HCT116 (cell line): ENCODE measurements around the gene PRORP. TPM values are rescaled to one million over a fixed set of nuclear protein-coding genes. Genes with fewer than 3 reads are reported as not detected.

ENCODE experiments used
- ATAC-seq: fragments of 200-7000 bp; cut with Tn5 transposase; 2 replicates; pipeline ENCODE4 v1.9.1; 2020; ENCODE audit warnings: mild to moderate bottlenecking, moderate library complexity
- BruUV-seq: library from RNA; stranded (reverse); fragments of 400-500 nt; replicated peaks from 2 replicates; lab custom pipeline; 2021; lab: Mats Ljungman, UMichigan
- CTCF ChIA-PET: fragments of 300-600 bp; sonication (Branson Sonifier 250); formaldehyde crosslinking; loops from one replicate; lab custom pipeline; 2021; ENCODE audit warnings: antibody characterized with exemption; lab: Charles Lee
- POLR2A ChIA-PET: fragments of 300-600, 350-600 bp; sonication (Branson Sonifier 250); formaldehyde crosslinking; loops from one replicate; lab custom pipeline; 2021; ENCODE audit warnings: antibody characterized with exemption; lab: Charles Lee
- RAD21 ChIA-PET, 2 experiments: fragments of 300-600 bp; sonication (Branson Sonifier 250); formaldehyde crosslinking; loops; one replicate each; lab custom pipeline; 2023; ENCODE audit warnings: low total read pairs in 2 of 2; ENCODE audit not compliant: uncharacterized antibody in 2 of 2, unreplicated experiment in 2 of 2, low non-redundant PET in 1 of 2; lab: Charles Lee
- DNase-seq: peaks from one replicate; pipeline ENCODE4 v3.0.0-alpha.2; 2010; ENCODE audit warnings: low read depth, low spot score
- H2AFZ ChIP-seq: fragments of 200-600 bp; shearing (Covaris generic), sonication (generic); 2 replicates; pipeline ENCODE4 v1.6.1; 2017; ENCODE audit warnings: low read depth, mixed run types, mixed read lengths, antibody characterized with exemption, low read length; ENCODE audit not compliant: poor library complexity, severe bottlenecking
- H3K27ac ChIP-seq: 2 replicates; pipeline ENCODE4 v1.5.1; 2012; ENCODE audit warnings: low read depth, low read length
- H3K27me3 ChIP-seq: fragments of 200-600 bp; sonication (generic); 2 replicates; pipeline ENCODE4 v1.6.1; 2016; ENCODE audit warnings: mixed run types, low read length, mixed read lengths; ENCODE audit not compliant: insufficient read depth
- H3K36me3 ChIP-seq, 2 experiments: fragments of 200-500 bp in 1 of 2; fragments of 200-600 bp in 1 of 2; sonication (Bioruptor generic) in 1 of 2; sonication (generic) in 1 of 2; 2 replicates each; pipeline versions ENCODE4 v1.5.1 to v1.6.1; 2014 to 2016; ENCODE audit warnings: low read length in 2 of 2, inconsistent platforms in 1 of 2, mixed read lengths in 1 of 2, mixed run types in 1 of 2; ENCODE audit not compliant: insufficient read depth in 2 of 2, control insufficient read depth in 1 of 2
- H3K4me1 ChIP-seq, 2 experiments: fragments of 200-600 bp in 1 of 2; sonication (generic) in 1 of 2; 2 replicates each; pipeline versions ENCODE4 v1.5.1 to v1.6.1; 2012 to 2017; ENCODE audit warnings: low read length in 2 of 2, inconsistent platforms in 1 of 2, mild to moderate bottlenecking in 1 of 2, mixed read lengths in 1 of 2, mixed run types in 1 of 2, moderate library complexity in 1 of 2; ENCODE audit not compliant: insufficient read depth in 2 of 2, control insufficient read depth in 1 of 2
- H3K4me2 ChIP-seq: fragments of 200-600 bp; sonication (generic); 2 replicates; pipeline ENCODE4 v1.6.1; 2017; ENCODE audit warnings: mixed run types, low read length, mixed read lengths
- H3K4me3 ChIP-seq, 2 experiments: fragments of 200-600 bp in 1 of 2; sonication (generic) in 1 of 2; replicated peaks in 1 of 2; 2 replicates each; pipeline ENCODE4 v1.5.1; 2011 to 2016; ENCODE audit warnings: low read length in 2 of 2, control low read depth in 1 of 2, low read depth in 1 of 2, mild to moderate bottlenecking in 1 of 2, mixed read lengths in 1 of 2, mixed run types in 1 of 2
- H3K79me2 ChIP-seq: fragments of 200-600 bp; sonication (generic); 2 replicates; pipeline ENCODE4 v1.6.1; 2017; ENCODE audit warnings: mild to moderate bottlenecking, mixed run types, low read length, moderate library complexity, mixed read lengths; ENCODE audit not compliant: insufficient read depth
- H3K9ac ChIP-seq: fragments of 200-600 bp; sonication (generic); 2 replicates; pipeline ENCODE4 v1.6.1; 2016; ENCODE audit warnings: low read length, mixed read lengths
- H3K9me2 ChIP-seq: fragments of 200-600 bp; sonication (generic), shearing (Covaris generic); 2 replicates; pipeline ENCODE4 v1.6.1; 2017; ENCODE audit warnings: mixed run types, mild to moderate bottlenecking, moderate library complexity; ENCODE audit not compliant: insufficient read depth
- H3K9me3 ChIP-seq, 2 experiments: fragments of 200-500 bp in 1 of 2; fragments of 200-600 bp in 1 of 2; sonication (Bioruptor generic) in 1 of 2; sonication (generic) in 1 of 2; 2 replicates each; pipeline ENCODE4 v1.6.1; 2014 to 2017; ENCODE audit warnings: low read length in 2 of 2, mixed read lengths in 2 of 2, inconsistent platforms in 1 of 2, low read depth in 1 of 2, mild to moderate bottlenecking in 1 of 2, mixed run types in 1 of 2, moderate library complexity in 1 of 2; ENCODE audit not compliant: control insufficient read depth in 1 of 2, insufficient read depth in 1 of 2
- H4K20me1 ChIP-seq: fragments of 200-600 bp; sonication (generic), shearing (Covaris generic); 2 replicates; pipeline ENCODE4 v1.6.1; 2017; ENCODE audit warnings: mixed run types, mild to moderate bottlenecking, moderate library complexity; ENCODE audit not compliant: insufficient read depth
- CBX3 ChIP-seq: IDR thresholded peaks from 2 replicates; pipeline ENCODE4 v1.6.1; 2012; ENCODE audit warnings: low read depth
- EGR1 ChIP-seq: IDR thresholded peaks from 2 replicates; pipeline ENCODE4 v1.6.1; 2012; ENCODE audit warnings: low read depth
- EZH2 ChIP-seq: fragments of 200-600 bp; sonication (generic); IDR thresholded peaks from 2 replicates; pipeline ENCODE4 v1.6.1; 2017; ENCODE audit warnings: antibody characterized with exemption, mixed run types
- EZH2phosphoT487 ChIP-seq: fragments of 200-600 bp; IDR thresholded peaks from 2 replicates; pipeline ENCODE4 v1.6.1; 2018; ENCODE audit warnings: antibody characterized with exemption, borderline replicate concordance
- FOSL1 ChIP-seq: IDR thresholded peaks from 2 replicates; pipeline ENCODE4 v1.6.1; 2012; ENCODE audit warnings: low read depth
- JUND ChIP-seq: IDR thresholded peaks from 2 replicates; pipeline ENCODE4 v1.6.1; 2012
- RAD21 ChIP-seq: IDR thresholded peaks from 2 replicates; pipeline ENCODE4 v1.6.1; 2012; ENCODE audit warnings: low read depth, mild to moderate bottlenecking
- REST ChIP-seq: IDR thresholded peaks from 2 replicates; pipeline ENCODE4 v1.6.1; 2012; ENCODE audit warnings: low read depth
- SIN3A ChIP-seq: IDR thresholded peaks from 2 replicates; pipeline ENCODE4 v1.6.1; 2012; ENCODE audit warnings: low read depth
- SRF ChIP-seq: IDR thresholded peaks from 2 replicates; pipeline ENCODE4 v1.6.1; 2012; ENCODE audit warnings: low read depth
- YY1 ChIP-seq: IDR thresholded peaks from 2 replicates; pipeline ENCODE4 v1.6.1; 2011; ENCODE audit warnings: low read length, low read depth, moderate library complexity, mild to moderate bottlenecking; ENCODE audit not compliant: insufficient replicate concordance; ENCODE audit errors: extremely low read depth
- intact Hi-C: fragments of 100-400 bp; cut with micrococcal nuclease; formaldehyde crosslinking; loops from 2 replicates; pipeline ENCODE4 v1.10.0; 2022
- total RNA-seq: library from RNA; stranded (reverse); gene quantifications from one replicate; pipeline ENCODE4 v1.2.1, GENCODE V29; 2021; ENCODE audit not compliant: unreplicated experiment
- TF ChIP-seq, protein P1 (sequence below): IDR thresholded peaks from 2 replicates; pipeline ENCODE4 v1.6.1; 2012

PRORP gene
- total RNA-seq, 1 experiment from 2014 or later = 28.0 TPM

GRCh38 chr14:35107866-35108265 is 14.5 kb upstream of the PRORP start:
- no peak for TF ChIP-seq YY1
- no peak for TF ChIP-seq EZH2phosphoT487
- no peak for TF ChIP-seq JUND
- no peak for TF ChIP-seq RAD21
- no peak for TF ChIP-seq SIN3A
- TF ChIP-seq EZH2 = no peak
- TF ChIP-seq CBX3 = no peak
- no peak for TF ChIP-seq REST
- TF ChIP-seq SRF = no peak
- TF ChIP-seq, protein P1, sequence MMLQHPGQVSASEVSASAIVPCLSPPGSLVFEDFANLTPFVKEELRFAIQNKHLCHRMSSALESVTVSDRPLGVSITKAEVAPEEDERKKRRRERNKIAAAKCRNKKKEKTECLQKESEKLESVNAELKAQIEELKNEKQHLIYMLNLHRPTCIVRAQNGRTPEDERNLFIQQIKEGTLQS = no peak
- TF ChIP-seq EGR1 = no peak
- TF ChIP-seq FOSL1 = no peak
- H3K79me2 ChIP-seq = no peaks in the 10 kb centered on the region
- ChIA-PET RAD21 (no interaction called here), CTCF (no interaction called here), POLR2A (no interaction called here)
- no peak overlapping the region for H3K4me2 ChIP-seq
- peaks cover 0 to 7% of the 10 kb centered on the region in 2 experiments; a peak in 1 of 4 replicates for H3K9me3 ChIP-seq
- H3K9me2 ChIP-seq = no peaks in the 10 kb centered on the region
- no peak overlapping the region for H3K27ac ChIP-seq
- H4K20me1 ChIP-seq = no peaks in the 10 kb centered on the region
- no TSS peak for BruUV-seq
- ATAC-seq (no peak), DNase-seq (no peak)
- H2AFZ ChIP-seq = no peak overlapping the region
- H3K4me1 ChIP-seq = no peaks in the 10 kb centered on the region
- H3K36me3 ChIP-seq = peaks cover 2 to 17% of the 10 kb centered on the region in 2 experiments; a peak in 3 of 4 replicates
- H3K4me3 ChIP-seq = no peak overlapping the region
- intact Hi-C loops = no loop called here
- H3K27me3 ChIP-seq = no peaks in the 10 kb centered on the region
- H3K9ac ChIP-seq = no peak overlapping the region
